ENCODE results near the gene IER3. TPM values are rescaled to one million over a fixed set of nuclear protein-coding genes. Genes with fewer than 3 reads are reported as not detected.

Gene IER3
- total and polyA plus RNA-seq, 2 of the 13 experiments (the other 11 are each of a cell fraction or from before 2014, with no cell fraction given) = 51.1 to 131 TPM

DNA sequence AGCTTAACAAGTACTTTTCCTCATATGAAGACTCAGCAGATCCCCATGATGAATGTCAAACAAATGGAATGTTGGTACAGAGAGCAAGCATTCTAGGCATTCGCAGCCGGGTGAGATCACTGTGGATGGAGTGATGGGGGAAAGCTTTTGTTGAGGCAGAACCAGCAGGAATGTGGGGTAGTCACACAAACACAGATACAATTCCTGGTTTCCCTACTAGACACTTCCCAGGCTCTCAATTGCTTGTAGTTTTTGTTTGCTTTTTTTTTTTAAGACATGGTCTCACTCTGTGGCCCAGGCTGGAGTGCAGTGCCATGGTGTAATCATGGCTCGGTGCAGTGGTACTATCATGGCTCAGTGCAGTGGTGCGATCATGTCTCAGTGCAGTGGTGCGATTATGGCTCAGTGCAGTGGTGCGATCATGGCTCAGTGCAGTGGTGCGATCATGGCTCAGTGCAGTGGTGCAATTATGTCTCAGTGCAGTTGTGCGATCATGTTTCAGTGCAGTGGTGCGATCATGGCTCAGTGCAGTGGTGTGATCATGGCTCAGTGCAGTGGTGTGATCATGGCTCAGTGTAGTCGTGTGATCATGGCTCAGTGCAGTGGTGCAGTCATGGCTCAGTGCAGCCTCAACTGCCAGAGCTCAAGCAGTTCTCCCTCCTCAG, 15.4 kb upstream of the IER3 start (continued):
- TF ChIP-seq, protein P1, sequence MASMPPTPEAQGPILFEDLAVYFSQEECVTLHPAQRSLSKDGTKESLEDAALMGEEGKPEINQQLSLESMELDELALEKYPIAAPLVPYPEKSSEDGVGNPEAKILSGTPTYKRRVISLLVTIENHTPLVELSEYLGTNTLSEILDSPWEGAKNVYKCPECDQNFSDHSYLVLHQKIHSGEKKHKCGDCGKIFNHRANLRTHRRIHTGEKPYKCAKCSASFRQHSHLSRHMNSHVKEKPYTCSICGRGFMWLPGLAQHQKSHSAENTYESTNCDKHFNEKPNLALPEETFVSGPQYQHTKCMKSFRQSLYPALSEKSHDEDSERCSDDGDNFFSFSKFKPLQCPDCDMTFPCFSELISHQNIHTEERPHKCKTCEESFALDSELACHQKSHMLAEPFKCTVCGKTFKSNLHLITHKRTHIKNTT (CRISPR knock-in tag; IDR thresholded peaks at IDR 0.05) = no peak
- TF ChIP-seq, protein P2, sequence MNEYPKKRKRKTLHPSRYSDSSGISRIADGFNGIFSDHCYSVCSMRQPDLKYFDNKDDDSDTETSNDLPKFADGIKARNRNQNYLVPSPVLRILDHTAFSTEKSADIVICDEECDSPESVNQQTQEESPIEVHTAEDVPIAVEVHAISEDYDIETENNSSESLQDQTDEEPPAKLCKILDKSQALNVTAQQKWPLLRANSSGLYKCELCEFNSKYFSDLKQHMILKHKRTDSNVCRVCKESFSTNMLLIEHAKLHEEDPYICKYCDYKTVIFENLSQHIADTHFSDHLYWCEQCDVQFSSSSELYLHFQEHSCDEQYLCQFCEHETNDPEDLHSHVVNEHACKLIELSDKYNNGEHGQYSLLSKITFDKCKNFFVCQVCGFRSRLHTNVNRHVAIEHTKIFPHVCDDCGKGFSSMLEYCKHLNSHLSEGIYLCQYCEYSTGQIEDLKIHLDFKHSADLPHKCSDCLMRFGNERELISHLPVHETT (CRISPR knock-in tag; conservative IDR thresholded peaks at IDR 0.05) = no peak
- TF ChIP-seq, protein P3, sequence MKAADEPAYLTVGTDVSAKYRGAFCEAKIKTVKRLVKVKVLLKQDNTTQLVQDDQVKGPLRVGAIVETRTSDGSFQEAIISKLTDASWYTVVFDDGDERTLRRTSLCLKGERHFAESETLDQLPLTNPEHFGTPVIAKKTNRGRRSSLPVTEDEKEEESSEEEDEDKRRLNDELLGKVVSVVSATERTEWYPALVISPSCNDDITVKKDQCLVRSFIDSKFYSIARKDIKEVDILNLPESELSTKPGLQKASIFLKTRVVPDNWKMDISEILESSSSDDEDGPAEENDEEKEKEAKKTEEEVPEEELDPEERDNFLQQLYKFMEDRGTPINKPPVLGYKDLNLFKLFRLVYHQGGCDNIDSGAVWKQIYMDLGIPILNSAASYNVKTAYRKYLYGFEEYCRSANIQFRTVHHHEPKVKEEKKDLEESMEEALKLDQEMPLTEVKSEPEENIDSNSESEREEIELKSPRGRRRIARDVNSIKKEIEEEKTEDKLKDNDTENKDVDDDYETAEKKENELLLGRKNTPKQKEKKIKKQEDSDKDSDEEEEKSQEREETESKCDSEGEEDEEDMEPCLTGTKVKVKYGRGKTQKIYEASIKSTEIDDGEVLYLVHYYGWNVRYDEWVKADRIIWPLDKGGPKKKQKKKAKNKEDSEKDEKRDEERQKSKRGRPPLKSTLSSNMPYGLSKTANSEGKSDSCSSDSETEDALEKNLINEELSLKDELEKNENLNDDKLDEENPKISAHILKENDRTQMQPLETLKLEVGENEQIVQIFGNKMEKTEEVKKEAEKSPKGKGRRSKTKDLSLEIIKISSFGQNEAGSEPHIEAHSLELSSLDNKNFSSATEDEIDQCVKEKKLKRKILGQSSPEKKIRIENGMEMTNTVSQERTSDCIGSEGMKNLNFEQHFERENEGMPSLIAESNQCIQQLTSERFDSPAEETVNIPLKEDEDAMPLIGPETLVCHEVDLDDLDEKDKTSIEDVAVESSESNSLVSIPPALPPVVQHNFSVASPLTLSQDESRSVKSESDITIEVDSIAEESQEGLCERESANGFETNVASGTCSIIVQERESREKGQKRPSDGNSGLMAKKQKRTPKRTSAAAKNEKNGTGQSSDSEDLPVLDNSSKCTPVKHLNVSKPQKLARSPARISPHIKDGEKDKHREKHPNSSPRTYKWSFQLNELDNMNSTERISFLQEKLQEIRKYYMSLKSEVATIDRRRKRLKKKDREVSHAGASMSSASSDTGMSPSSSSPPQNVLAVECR (CRISPR knock-in tag; IDR thresholded peaks at IDR 0.05; ENCODE audit: borderline replicate concordance) = peak; percentile 18; the same call in 1 of the 2 replicates
- TF ChIP-seq ZFP1 (CRISPR knock-in tag; IDR thresholded peaks at IDR 0.05) (no peak), FOXK2 (IDR thresholded peaks at IDR 0.05) (no peak; the same call in 1 of the 2 replicates), ZNF619 (CRISPR knock-in tag; IDR thresholded peaks at IDR 0.05) (no peak), ZNF138 (CRISPR knock-in tag; IDR thresholded peaks at IDR 0.05; ENCODE audit: low read depth) (no peak), NFKBIZ (CRISPR knock-in tag; IDR thresholded peaks at IDR 0.05) (no peak), MBNL3 (CRISPR knock-in tag; conservative IDR thresholded peaks at IDR 0.05) (no peak), JUN (CRISPR knock-in tag; IDR thresholded peaks at IDR 0.05) (peak; percentile 87; the same call in 1 of the 2 replicates), ZNF224 (CRISPR knock-in tag; IDR thresholded peaks at IDR 0.05) (no peak), ZNF749 (CRISPR knock-in tag; IDR thresholded peaks at IDR 0.05; ENCODE audit: borderline replicate concordance) (no peak), THYN1 (CRISPR knock-in tag; IDR thresholded peaks at IDR 0.05; ENCODE audit: borderline replicate concordance, low read depth) (no peak), SIN3A (IDR thresholded peaks at IDR 0.05; ENCODE audit: borderline replicate concordance, low read depth, low read length) (no peak), ZNF644 (CRISPR knock-in tag; IDR thresholded peaks at IDR 0.05; ENCODE audit: low read depth) (peak; percentile 64; the same call in 1 of the 2 replicates), ONECUT2 (CRISPR knock-in tag; IDR thresholded peaks at IDR 0.05) (no peak), ZNF124 (CRISPR knock-in tag; IDR thresholded peaks at IDR 0.05) (no peak)
- TF ChIP-seq, protein P4, sequence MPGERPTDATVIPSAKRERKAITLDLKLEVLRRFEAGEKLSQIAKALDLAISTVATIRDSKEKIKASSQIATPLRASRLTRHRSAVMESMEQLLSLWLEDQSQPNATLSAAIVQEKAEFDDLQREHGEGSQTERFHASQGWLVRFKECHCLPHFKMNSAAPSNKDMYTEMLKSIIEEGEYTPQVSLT (CRISPR knock-in tag; IDR thresholded peaks at IDR 0.05; ENCODE audit: borderline replicate concordance, low read depth) = no peak
- TF ChIP-seq, protein P5, sequence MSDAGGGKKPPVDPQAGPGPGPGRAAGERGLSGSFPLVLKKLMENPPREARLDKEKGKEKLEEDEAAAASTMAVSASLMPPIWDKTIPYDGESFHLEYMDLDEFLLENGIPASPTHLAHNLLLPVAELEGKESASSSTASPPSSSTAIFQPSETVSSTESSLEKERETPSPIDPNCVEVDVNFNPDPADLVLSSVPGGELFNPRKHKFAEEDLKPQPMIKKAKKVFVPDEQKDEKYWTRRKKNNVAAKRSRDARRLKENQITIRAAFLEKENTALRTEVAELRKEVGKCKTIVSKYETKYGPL (CRISPR knock-in tag; IDR thresholded peaks at IDR 0.05) = no peak
